GM12873 (cell line): ENCODE measurements around the gene PLA2G1B.

Source experiments
- TF ChIP-seq, protein P1 (sequence below): IDR thresholded peaks from 2 replicates; pipeline ENCODE4 v1.5.1; 2012; ENCODE audit warnings: low read depth, mild to moderate bottlenecking, moderate library complexity, low read length, control low read depth; ENCODE audit not compliant: insufficient read depth; ENCODE audit errors: missing control alignments

The PLA2G1B gene

DNA sequence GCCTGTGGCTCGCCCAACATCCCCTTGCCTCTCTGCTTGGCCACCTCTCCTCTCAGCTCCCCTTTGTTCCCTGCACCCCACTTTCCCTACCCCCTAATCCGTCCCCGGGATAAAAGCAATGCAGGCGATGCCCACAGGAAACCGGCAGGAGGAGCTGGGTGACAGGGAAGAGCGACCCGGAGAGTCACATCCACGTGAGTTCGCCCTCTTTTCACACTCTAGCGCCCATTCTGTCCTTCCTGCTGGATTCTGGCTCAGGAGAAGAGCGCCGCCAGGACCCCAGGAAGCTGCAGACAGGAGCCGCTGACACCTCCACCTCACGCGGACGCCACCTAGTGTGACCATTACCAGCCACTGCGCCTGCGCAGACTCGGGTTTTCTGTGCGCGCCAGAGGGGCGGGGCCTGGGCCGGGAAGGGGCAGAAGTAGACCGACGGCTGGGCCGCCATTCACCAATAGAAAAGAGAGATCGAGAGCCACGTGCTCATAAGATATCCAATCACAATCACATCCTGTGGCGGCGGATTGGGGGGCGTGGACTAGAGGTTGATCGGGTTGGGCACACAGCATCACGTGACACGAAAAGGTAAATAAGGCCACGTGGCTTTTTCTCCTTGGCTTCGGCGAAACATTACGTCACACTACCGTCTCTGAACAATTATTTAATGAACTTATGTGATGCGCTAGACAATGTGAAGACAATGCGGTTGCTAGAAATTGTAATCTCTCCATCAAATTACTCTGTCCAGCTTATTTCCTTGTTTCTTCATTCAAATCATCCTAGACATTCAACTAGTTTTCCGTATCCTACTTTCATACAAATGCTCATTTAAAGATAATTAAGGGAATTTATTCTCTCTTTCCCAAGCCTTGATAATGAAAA is 10.1 kb downstream of the PLA2G1B start:
- TF ChIP-seq, protein P1, sequence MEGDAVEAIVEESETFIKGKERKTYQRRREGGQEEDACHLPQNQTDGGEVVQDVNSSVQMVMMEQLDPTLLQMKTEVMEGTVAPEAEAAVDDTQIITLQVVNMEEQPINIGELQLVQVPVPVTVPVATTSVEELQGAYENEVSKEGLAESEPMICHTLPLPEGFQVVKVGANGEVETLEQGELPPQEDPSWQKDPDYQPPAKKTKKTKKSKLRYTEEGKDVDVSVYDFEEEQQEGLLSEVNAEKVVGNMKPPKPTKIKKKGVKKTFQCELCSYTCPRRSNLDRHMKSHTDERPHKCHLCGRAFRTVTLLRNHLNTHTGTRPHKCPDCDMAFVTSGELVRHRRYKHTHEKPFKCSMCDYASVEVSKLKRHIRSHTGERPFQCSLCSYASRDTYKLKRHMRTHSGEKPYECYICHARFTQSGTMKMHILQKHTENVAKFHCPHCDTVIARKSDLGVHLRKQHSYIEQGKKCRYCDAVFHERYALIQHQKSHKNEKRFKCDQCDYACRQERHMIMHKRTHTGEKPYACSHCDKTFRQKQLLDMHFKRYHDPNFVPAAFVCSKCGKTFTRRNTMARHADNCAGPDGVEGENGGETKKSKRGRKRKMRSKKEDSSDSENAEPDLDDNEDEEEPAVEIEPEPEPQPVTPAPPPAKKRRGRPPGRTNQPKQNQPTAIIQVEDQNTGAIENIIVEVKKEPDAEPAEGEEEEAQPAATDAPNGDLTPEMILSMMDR: peak; percentile 64

DNA sequence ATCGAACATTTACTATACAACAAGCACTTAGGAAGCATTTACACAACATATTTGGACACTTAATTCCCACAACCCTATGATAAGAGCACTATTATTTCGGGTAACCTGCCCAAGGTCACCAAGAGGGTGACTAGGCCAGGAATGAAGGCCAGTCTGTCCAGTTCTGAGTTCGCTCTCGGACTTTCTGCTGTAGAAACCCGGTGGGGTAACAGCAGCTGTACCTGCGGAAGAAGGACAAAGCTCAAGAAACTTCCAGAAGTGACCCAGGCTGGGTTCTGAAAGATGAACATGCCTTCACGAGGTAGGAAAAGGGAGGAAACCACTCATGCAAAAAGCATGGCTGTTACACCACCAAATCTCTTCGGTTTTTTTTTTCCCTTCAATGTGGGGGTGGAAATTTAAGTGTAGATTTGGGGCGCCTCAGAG is 10.8 kb downstream of the PLA2G1B start:
- TF ChIP-seq, protein P1: no peak

DNA sequence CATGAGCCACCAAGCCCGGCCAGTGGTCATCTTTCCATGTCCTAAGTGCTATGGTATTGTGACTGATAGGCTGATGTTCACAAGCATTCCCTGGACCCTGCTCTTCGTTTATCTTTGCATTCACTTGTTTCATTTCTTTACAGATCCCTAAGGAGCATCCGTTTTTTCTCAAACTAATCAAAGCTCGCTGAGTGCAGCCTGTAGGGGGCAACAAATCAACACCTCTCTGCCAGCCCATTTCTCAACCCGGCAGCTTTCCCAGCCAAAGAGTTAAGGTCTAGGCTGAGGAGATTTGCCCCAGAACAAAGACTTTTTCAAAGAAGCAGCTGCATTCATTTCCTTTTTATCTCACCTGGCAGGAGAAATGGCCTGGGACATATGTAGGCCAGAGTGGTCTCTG is 13.4 kb downstream of the PLA2G1B start:
- TF ChIP-seq, protein P1: peak; percentile 44

GRCh38 chr12:120301962-120302815 is 25.4 kb downstream of the PLA2G1B start, which contains the start of gene SIRT4:
TSS of gene SIRT4 (plus strand) at chr12:120302321. CDS start at chr12:120303562, 1,241 bp downstream.
- TF ChIP-seq, protein P1: peak; percentile 75

DNA sequence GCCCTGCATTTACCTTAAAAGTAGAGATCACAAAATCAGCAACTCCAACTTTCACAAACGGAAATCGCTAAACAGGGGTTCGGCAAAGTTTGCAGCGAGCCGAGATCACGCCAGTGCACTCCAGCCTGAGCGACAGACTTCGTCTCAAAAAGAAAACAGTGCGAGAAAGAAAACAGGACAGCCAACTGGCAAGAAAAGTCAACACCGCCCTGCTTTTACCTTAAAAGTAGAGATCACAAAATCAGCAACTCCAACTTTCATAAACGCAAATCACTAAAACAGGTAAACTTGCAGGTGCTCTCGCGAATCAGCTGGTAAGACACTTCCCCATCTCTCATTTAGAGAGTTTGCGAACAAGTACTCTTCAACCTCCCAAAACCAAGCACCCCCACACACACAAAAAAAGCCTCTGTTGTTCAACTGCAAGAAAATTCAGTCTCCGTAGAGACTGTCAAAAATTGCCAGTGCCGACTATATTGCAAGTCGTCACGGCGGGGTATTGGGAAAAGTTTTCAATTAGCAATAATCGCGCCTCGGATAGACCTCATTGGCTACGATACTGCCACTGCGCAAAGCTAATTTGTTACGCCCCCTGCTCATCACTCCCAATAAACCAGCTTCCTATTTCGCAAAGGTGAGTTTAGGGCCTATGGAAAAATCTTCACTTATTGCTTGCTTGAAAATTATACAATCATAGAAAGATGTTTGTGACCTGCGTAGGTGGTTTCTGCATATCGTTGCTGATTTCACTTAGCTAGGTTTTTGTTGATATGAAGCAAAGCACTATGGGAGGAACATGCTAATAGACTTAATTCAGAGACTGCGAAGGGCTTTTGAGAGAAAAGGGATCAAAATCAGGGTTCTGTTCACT is 34.7 kb downstream of the PLA2G1B start, which contains the start of gene RNU4-1:
Gene RNU4-1, minus strand, starts transcription at position 577 of the 871 bp plus-strand sequence.
- TF ChIP-seq, protein P1: no peak

GRCh38 chr12:120292411-120292660 is 35.2 kb downstream of the PLA2G1B start:
- TF ChIP-seq, protein P1: no peak
